HG03135 (cell line): ENCODE results near the gene NOP56.
"Not testable (repeated sequence)": the region's sequence is repeated elsewhere in the genome, so short reads cannot be mapped to it uniquely, and the experiment has no call there.

ENCODE experiments used
- ATAC-seq: cut with Tn5 transposase; IDR thresholded peaks from one replicate; pipeline ENCODE4 v1.9.1; 2021; ENCODE audit warnings: mild to moderate bottlenecking, moderate library complexity; ENCODE audit not compliant: unreplicated experiment

Gene NOP56

GRCh38 chr20:2680046-2680445 lies 27.6 kb downstream of the NOP56 start:
- ATAC-seq, result no peak

GRCh38 chr20:2682040-2682439 lies 29.6 kb downstream of the NOP56 start:
- not testable (repeated sequence) for ATAC-seq

GRCh38 chr20:2684817-2685216 lies 32.4 kb downstream of the NOP56 start:
- not testable (repeated sequence) for ATAC-seq

GRCh38 chr20:2687514-2687913 lies 35.1 kb downstream of the NOP56 start:
- ATAC-seq, result no peak

GRCh38 chr20:2688041-2688591 lies 35.7 kb downstream of the NOP56 start:
- ATAC-seq, result no peak

- no peak for ATAC-seq
These were observed 37.8 kb downstream of the NOP56 start for GRCh38 chr20:2690213-2690612.

GRCh38 chr20:2690718-2691117 lies 38.3 kb downstream of the NOP56 start:
- no peak for ATAC-seq

GRCh38 chr20:2691127-2691526 lies 38.7 kb downstream of the NOP56 start:
- no peak for ATAC-seq

- no peak for ATAC-seq
These were observed 39.2 kb downstream of the NOP56 start for GRCh38 chr20:2691663-2692035.

GRCh38 chr20:2692036-2692885 lies 39.8 kb downstream of the NOP56 start, which contains the start of gene EBF4:
Gene EBF4 (plus strand): TSS chr20:2692780. CDS start chr20:2693646, 866 bp downstream.
- no peak for ATAC-seq

- no peak for ATAC-seq
These were observed 40.5 kb downstream of the NOP56 start for GRCh38 chr20:2692886-2693285.

- ATAC-seq, result no peak
These were observed 41.0 kb downstream of the NOP56 start for GRCh38 chr20:2693286-2694007.

- ATAC-seq, result no peak
These were observed 41.6 kb downstream of the NOP56 start for GRCh38 chr20:2694008-2694471.

GRCh38 chr20:2694519-2694918 lies 42.1 kb downstream of the NOP56 start:
- no peak for ATAC-seq

GRCh38 chr20:2695206-2695983 lies 43.0 kb downstream of the NOP56 start:
- no peak for ATAC-seq

GRCh38 chr20:2695984-2696525 lies 43.6 kb downstream of the NOP56 start:
- not testable (repeated sequence) for ATAC-seq

- no peak for ATAC-seq
These were observed 44.2 kb downstream of the NOP56 start for GRCh38 chr20:2696646-2697045.

GRCh38 chr20:2697768-2698167 lies 45.3 kb downstream of the NOP56 start:
- no peak for ATAC-seq

GRCh38 chr20:2698186-2698817 lies 45.9 kb downstream of the NOP56 start:
- ATAC-seq, result no peak

GRCh38 chr20:2698912-2699311 lies 46.5 kb downstream of the NOP56 start:
- no peak for ATAC-seq
